Endothelial cell of coronary artery (primary cell): ENCODE measurements around the gene MUC20. TPM values are rescaled to one million over a fixed set of nuclear protein-coding genes. Genes with fewer than 3 reads are reported as not detected.

Experiments used
- total RNA-seq: library from RNA; depleted of rRNA; stranded (reverse); fragments of >200 nt; gene quantifications from 2 replicates; pipeline ENCODE4 v1.2.3, GENCODE V29; 2014

MUC20 gene, protein sequence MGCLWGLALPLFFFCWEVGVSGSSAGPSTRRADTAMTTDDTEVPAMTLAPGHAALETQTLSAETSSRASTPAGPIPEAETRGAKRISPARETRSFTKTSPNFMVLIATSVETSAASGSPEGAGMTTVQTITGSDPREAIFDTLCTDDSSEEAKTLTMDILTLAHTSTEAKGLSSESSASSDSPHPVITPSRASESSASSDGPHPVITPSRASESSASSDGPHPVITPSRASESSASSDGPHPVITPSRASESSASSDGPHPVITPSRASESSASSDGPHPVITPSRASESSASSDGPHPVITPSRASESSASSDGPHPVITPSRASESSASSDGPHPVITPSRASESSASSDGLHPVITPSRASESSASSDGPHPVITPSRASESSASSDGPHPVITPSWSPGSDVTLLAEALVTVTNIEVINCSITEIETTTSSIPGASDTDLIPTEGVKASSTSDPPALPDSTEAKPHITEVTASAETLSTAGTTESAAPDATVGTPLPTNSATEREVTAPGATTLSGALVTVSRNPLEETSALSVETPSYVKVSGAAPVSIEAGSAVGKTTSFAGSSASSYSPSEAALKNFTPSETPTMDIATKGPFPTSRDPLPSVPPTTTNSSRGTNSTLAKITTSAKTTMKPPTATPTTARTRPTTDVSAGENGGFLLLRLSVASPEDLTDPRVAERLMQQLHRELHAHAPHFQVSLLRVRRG
- 0.09 TPM in 1 of 2 replicates, not detected in the other for total RNA-seq

DNA sequence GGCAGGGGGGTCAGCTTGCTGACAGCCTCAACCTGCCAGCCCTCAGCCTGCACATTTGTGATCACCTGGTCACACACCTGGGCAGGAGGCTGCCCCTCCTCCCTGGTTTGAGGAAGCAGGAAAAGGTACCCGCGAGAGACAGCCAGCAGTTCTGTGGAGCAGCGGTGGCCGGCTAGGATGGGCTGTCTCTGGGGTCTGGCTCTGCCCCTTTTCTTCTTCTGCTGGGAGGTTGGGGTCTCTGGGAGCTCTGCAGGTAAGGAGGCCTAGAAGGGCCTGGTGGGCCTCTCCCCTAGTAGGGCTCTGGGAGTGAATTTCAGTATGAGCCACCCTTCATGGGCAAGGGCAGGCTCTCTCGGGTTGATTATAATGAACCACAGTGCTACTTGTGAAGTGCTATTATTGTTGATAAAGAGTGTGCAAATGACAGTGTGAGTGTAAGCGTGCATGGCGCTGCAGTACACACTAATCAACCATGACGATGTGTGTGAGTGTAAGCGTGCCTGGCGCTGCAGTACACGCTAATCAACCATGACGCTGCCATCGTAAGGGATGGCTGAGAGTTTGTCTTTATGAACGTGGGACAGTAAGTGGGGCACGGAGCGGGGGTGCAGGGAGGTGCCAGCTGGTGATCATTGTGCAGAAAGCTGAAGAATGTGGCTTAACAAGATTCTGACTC is at the start of gene MUC20:
Gene MUC20, plus strand, starts transcription at position 148 of the 676 bp plus-strand sequence. Its CDS starts 30 bp downstream, at position 178.

Other genes starting within 250 kb of the MUC20 start
- gene PPP1R2, start 177.7 kb upstream of the MUC20 start, total RNA-seq = 96.9 and 104 TPM in 2 replicates
- gene APOD, start 137.0 kb upstream of the MUC20 start, total RNA-seq = 2.2 and 7.8 TPM in 2 replicates
- under 0.01 and 0.09 TPM in 2 replicates for gene MUC4, start 91.0 kb downstream of the MUC20 start, total RNA-seq
- gene TNK2, start 187.6 kb downstream of the MUC20 start, total RNA-seq = 10.3 and 14.9 TPM in 2 replicates